ENCODE data around the gene CKAP2. TPM values are rescaled to one million over a fixed set of nuclear protein-coding genes. Genes with fewer than 3 reads are reported as not detected.
"Not testable (repeated sequence)": the region's sequence is repeated elsewhere in the genome, so short reads cannot be mapped to it uniquely, and the experiment has no call there.

The CKAP2 gene
- polyA plus RNA-seq, 4 donors: 3.5 to 28.1 (median 8.8) TPM

- WGBS, 3 donors: 83 to 88% (median 88%) methylated on average over 6 of the region's 6 CpGs
- FAIRE-seq: no peak
Measured at GRCh38 chr13:52459668-52460067, 4.4 kb downstream of the CKAP2 start.

GRCh38 chr13:52461265-52461664 lies 6.0 kb downstream of the CKAP2 start:
- Histone ChIP-seq H3K36me3 (ENCODE audit: control insufficient read depth in 3 of 3, insufficient read depth in 2 of 3, low read depth in 1 of 3, low read length in 3 of 3) (peaks cover 0 to 23% (median 5%) of the 10 kb centered on the region in 3 donors), H3K9me3 (ENCODE audit: control insufficient read depth in 2 of 2, insufficient read depth in 1 of 2, low read depth in 1 of 2, low read length in 1 of 2) (no peaks in the 10 kb centered on the region), H3K4me1 (ENCODE audit: control insufficient read depth in 3 of 3, insufficient read depth in 2 of 3, low read depth in 1 of 3, low read length in 2 of 3) (peaks cover 0 to 9% (median 0%) of the 10 kb centered on the region in 3 donors), H3K27ac (ENCODE audit: low read depth in 1 of 3, low read length in 2 of 3) (peak overlapping the region in 1 of 3 donors; percentile 20), H3K4me3 (ENCODE audit: low read depth in 1 of 3, low read length in 3 of 3) (no peak overlapping the region), H3K27me3 (ENCODE audit: control insufficient read depth in 3 of 3, insufficient read depth in 3 of 3, low read length in 3 of 3) (no peaks in the 10 kb centered on the region)
- no peak for FAIRE-seq
- WGBS, 3 donors: 66 to 84% (median 76%) methylated on average over 3 of the region's 3 CpGs
- no peak for DNase-seq

More at GRCh38 chr13:52459668-52460067, 4.4 kb downstream of the CKAP2 start:
- Histone ChIP-seq H3K4me1 (ENCODE audit: control insufficient read depth in 3 of 3, insufficient read depth in 2 of 3, low read depth in 1 of 3, low read length in 2 of 3) (peaks cover 0 to 9% (median 0%) of the 10 kb centered on the region in 3 donors), H3K4me3 (ENCODE audit: low read depth in 1 of 3, low read length in 3 of 3) (no peak overlapping the region), H3K36me3 (ENCODE audit: control insufficient read depth in 3 of 3, insufficient read depth in 2 of 3, low read depth in 1 of 3, low read length in 3 of 3) (peaks cover 0 to 23% (median 5%) of the 10 kb centered on the region in 3 donors), H3K27me3 (ENCODE audit: control insufficient read depth in 3 of 3, insufficient read depth in 3 of 3, low read length in 3 of 3) (no peaks in the 10 kb centered on the region), H3K9me3 (ENCODE audit: control insufficient read depth in 2 of 2, insufficient read depth in 1 of 2, low read depth in 1 of 2, low read length in 1 of 2) (no peaks in the 10 kb centered on the region), H3K27ac (ENCODE audit: low read depth in 1 of 3, low read length in 2 of 3) (no peak overlapping the region)
- DNase-seq: no peak

- H3K4me3 ChIP-seq (ENCODE audit: low read depth in 1 of 3, low read length in 3 of 3): no peak overlapping the region
- no peaks in the 10 kb centered on the region for H3K4me1 ChIP-seq (ENCODE audit: control insufficient read depth in 3 of 3, insufficient read depth in 2 of 3, low read depth in 1 of 3, low read length in 2 of 3)
- no peaks in the 10 kb centered on the region for H3K27me3 ChIP-seq (ENCODE audit: control insufficient read depth in 3 of 3, insufficient read depth in 3 of 3, low read length in 3 of 3)
- WGBS, 3 donors: 76 to 83% (median 78%) methylated on average over 4 of the region's 4 CpGs
- no peaks in the 10 kb centered on the region for H3K9me3 ChIP-seq (ENCODE audit: control insufficient read depth in 2 of 2, insufficient read depth in 1 of 2, low read depth in 1 of 2, low read length in 1 of 2)
- no peak overlapping the region for H3K27ac ChIP-seq (ENCODE audit: low read depth in 1 of 3, low read length in 2 of 3)
- no peak for FAIRE-seq
- H3K36me3 ChIP-seq (ENCODE audit: control insufficient read depth in 3 of 3, insufficient read depth in 2 of 3, low read depth in 1 of 3, low read length in 3 of 3): peaks cover 2 to 25% (median 5%) of the 10 kb centered on the region in 3 donors
- DNase-seq: no peak
Measured at GRCh38 chr13:52463526-52463925, 8.2 kb downstream of the CKAP2 start.

GRCh38 chr13:52468487-52468886 lies 13.2 kb downstream of the CKAP2 start:
- H3K4me3 ChIP-seq (ENCODE audit: low read depth in 1 of 3, low read length in 3 of 3); FAIRE-seq; H3K4me1 ChIP-seq (ENCODE audit: control insufficient read depth in 3 of 3, insufficient read depth in 2 of 3, low read depth in 1 of 3, low read length in 2 of 3); H3K9me3 ChIP-seq (ENCODE audit: control insufficient read depth in 2 of 2, insufficient read depth in 1 of 2, low read depth in 1 of 2, low read length in 1 of 2); DNase-seq; H3K27ac ChIP-seq (ENCODE audit: low read depth in 1 of 3, low read length in 2 of 3); H3K27me3 ChIP-seq (ENCODE audit: control insufficient read depth in 3 of 3, insufficient read depth in 3 of 3, low read length in 3 of 3): not testable (repeated sequence)
- peaks cover 0 to 18% (median 2%) of the 10 kb centered on the region in 3 donors for H3K36me3 ChIP-seq (ENCODE audit: control insufficient read depth in 3 of 3, insufficient read depth in 2 of 3, low read depth in 1 of 3, low read length in 3 of 3)
- 95 to 96% (median 95%) methylated on average over 2 of the region's 2 CpGs for WGBS, 3 donors

GRCh38 chr13:52480677-52481428 lies 25.6 kb downstream of the CKAP2 start:
- not testable (repeated sequence) for FAIRE-seq

GRCh38 chr13:52487078-52487477 lies 31.8 kb downstream of the CKAP2 start:
- FAIRE-seq; DNase-seq; H3K4me1 ChIP-seq (ENCODE audit: control insufficient read depth in 3 of 3, insufficient read depth in 2 of 3, low read depth in 1 of 3, low read length in 2 of 3); H3K9me3 ChIP-seq (ENCODE audit: control insufficient read depth in 2 of 2, insufficient read depth in 1 of 2, low read depth in 1 of 2, low read length in 1 of 2); H3K27me3 ChIP-seq (ENCODE audit: control insufficient read depth in 3 of 3, insufficient read depth in 3 of 3, low read length in 3 of 3); H3K4me3 ChIP-seq (ENCODE audit: low read depth in 1 of 3, low read length in 3 of 3); H3K36me3 ChIP-seq (ENCODE audit: control insufficient read depth in 3 of 3, insufficient read depth in 2 of 3, low read depth in 1 of 3, low read length in 3 of 3); H3K27ac ChIP-seq (ENCODE audit: low read depth in 1 of 3, low read length in 2 of 3): not testable (repeated sequence)
- 32 to 88% (median 63%) methylated on average over 1 to 2 of the region's 2 CpGs for WGBS, 3 donors

More at GRCh38 chr13:52480677-52481428, 25.6 kb downstream of the CKAP2 start:
- DNase-seq; H3K4me3 ChIP-seq (ENCODE audit: low read depth in 1 of 3, low read length in 3 of 3); H3K27me3 ChIP-seq (ENCODE audit: control insufficient read depth in 3 of 3, insufficient read depth in 3 of 3, low read length in 3 of 3); H3K9me3 ChIP-seq (ENCODE audit: control insufficient read depth in 2 of 2, insufficient read depth in 1 of 2, low read depth in 1 of 2, low read length in 1 of 2); H3K36me3 ChIP-seq (ENCODE audit: control insufficient read depth in 3 of 3, insufficient read depth in 2 of 3, low read depth in 1 of 3, low read length in 3 of 3); H3K4me1 ChIP-seq (ENCODE audit: control insufficient read depth in 3 of 3, insufficient read depth in 2 of 3, low read depth in 1 of 3, low read length in 2 of 3); H3K27ac ChIP-seq (ENCODE audit: low read depth in 1 of 3, low read length in 2 of 3): not testable (repeated sequence)
- 72 to 82% (median 78%) methylated on average over 6 of the region's 7 CpGs for WGBS, 3 donors

- WGBS, 3 donors: no CpG with 5 or more reads among the region's 22 CpGs
Measured at GRCh38 chr13:52488763-52489162, 33.5 kb downstream of the CKAP2 start.

GRCh38 chr13:52491015-52491414 lies 35.7 kb downstream of the CKAP2 start:
- not testable (repeated sequence) for FAIRE-seq; H3K9me3 ChIP-seq (ENCODE audit: control insufficient read depth in 2 of 2, insufficient read depth in 1 of 2, low read depth in 1 of 2, low read length in 1 of 2); H3K27me3 ChIP-seq (ENCODE audit: control insufficient read depth in 3 of 3, insufficient read depth in 3 of 3, low read length in 3 of 3); H3K4me3 ChIP-seq (ENCODE audit: low read depth in 1 of 3, low read length in 3 of 3); H3K27ac ChIP-seq (ENCODE audit: low read depth in 1 of 3, low read length in 2 of 3); DNase-seq; H3K36me3 ChIP-seq (ENCODE audit: control insufficient read depth in 3 of 3, insufficient read depth in 2 of 3, low read depth in 1 of 3, low read length in 3 of 3); H3K4me1 ChIP-seq (ENCODE audit: control insufficient read depth in 3 of 3, insufficient read depth in 2 of 3, low read depth in 1 of 3, low read length in 2 of 3)
- 72 to 88% (median 76%) methylated on average over 2 of the region's 5 CpGs for WGBS, 3 donors

More at GRCh38 chr13:52488763-52489162, 33.5 kb downstream of the CKAP2 start:
- not testable (repeated sequence) for H3K9me3 ChIP-seq (ENCODE audit: control insufficient read depth in 2 of 2, insufficient read depth in 1 of 2, low read depth in 1 of 2, low read length in 1 of 2); DNase-seq; H3K27ac ChIP-seq (ENCODE audit: low read depth in 1 of 3, low read length in 2 of 3); H3K27me3 ChIP-seq (ENCODE audit: control insufficient read depth in 3 of 3, insufficient read depth in 3 of 3, low read length in 3 of 3); H3K36me3 ChIP-seq (ENCODE audit: control insufficient read depth in 3 of 3, insufficient read depth in 2 of 3, low read depth in 1 of 3, low read length in 3 of 3); FAIRE-seq; H3K4me3 ChIP-seq (ENCODE audit: low read depth in 1 of 3, low read length in 3 of 3); H3K4me1 ChIP-seq (ENCODE audit: control insufficient read depth in 3 of 3, insufficient read depth in 2 of 3, low read depth in 1 of 3, low read length in 2 of 3)
